Muscle of leg (tissue), 11 donors: ENCODE measurements around the gene PBRM1. TPM values are rescaled to one million over a fixed set of nuclear protein-coding genes. Genes with fewer than 3 reads are reported as not detected.

ENCODE experiments used
- DNase-seq: peaks from one replicate; pipeline ENCODE4 v3.0.0; 2013
- H3K27ac ChIP-seq: one replicate; pipeline ENCODE4 v1.5.1; 2013; ENCODE audit warnings: mild to moderate bottlenecking, low read length, control low read depth
- H3K27me3 ChIP-seq: one replicate; pipeline ENCODE4 v1.6.1; 2013; ENCODE audit warnings: low read length; ENCODE audit not compliant: control insufficient read depth, insufficient read depth
- H3K36me3 ChIP-seq: one replicate; pipeline ENCODE4 v1.6.1; 2013; ENCODE audit warnings: low read length; ENCODE audit not compliant: control insufficient read depth, insufficient read depth
- H3K4me1 ChIP-seq: one replicate; pipeline ENCODE4 v1.6.1; 2013; ENCODE audit warnings: low read length; ENCODE audit not compliant: control insufficient read depth, insufficient read depth
- H3K4me3 ChIP-seq: one replicate; pipeline ENCODE4 v1.5.1; 2013; ENCODE audit warnings: low read length, control low read depth
- H3K9me3 ChIP-seq: replicated peaks from 2 replicates; pipeline ENCODE4 v1.6.1; 2013; ENCODE audit warnings: low read depth, low read length; ENCODE audit not compliant: control insufficient read depth
- WGBS: methylation state at CpG from one replicate; pipeline ENCODE4 v1.1.5; 2013; ENCODE audit warnings: missing lambda C conversion rate; ENCODE audit not compliant: insufficient coverage; 5-methylcytosine and 5-hydroxymethylcytosine counted together
- polyA plus RNA-seq, 8 donors: library from polyadenylated mRNA; unstranded; fragments of 120-200 nt; gene quantifications; one replicate each; pipeline versions ENCODE4 v1.2.1 to v1.2.3, GENCODE V29; 2013; ENCODE audit warnings: inconsistent platforms in 1 of 8, low replicate concordance in 1 of 8; ENCODE audit not compliant: insufficient read length in 8 of 8, insufficient read depth in 1 of 8
- total RNA-seq: library from RNA; stranded (reverse); fragments of 120-200 nt; gene quantifications from one replicate; pipeline ENCODE4 v1.2.4, GENCODE V29; 2013

PBRM1 gene
- total and polyA plus RNA-seq, 9 donors = 26.1 to 53.1 (median 47.3) TPM

GRCh38 chr3:52501046-52501445 is 184.7 kb downstream of the PBRM1 start:
- Histone ChIP-seq H3K9me3 (no peaks in the 10 kb centered on the region), H3K27ac (no peak overlapping the region), H3K4me1 (no peaks in the 10 kb centered on the region), H3K27me3 (no peaks in the 10 kb centered on the region), H3K36me3 (no peaks in the 10 kb centered on the region), H3K4me3 (no peak overlapping the region)
- no peak for DNase-seq
- 70% methylated on average over 11 of the region's 11 CpGs for WGBS

GRCh38 chr3:52498137-52499054 is 187.3 kb downstream of the PBRM1 start:
- H3K36me3 ChIP-seq = peaks cover 3% of the 10 kb centered on the region
- H3K27ac ChIP-seq = no peak overlapping the region
- H3K9me3 ChIP-seq = no peaks in the 10 kb centered on the region
- H3K4me3 ChIP-seq = no peak overlapping the region
- H3K4me1 ChIP-seq = peaks cover 13% of the 10 kb centered on the region
- WGBS = 53% methylated on average over 19 of the region's 24 CpGs
- H3K27me3 ChIP-seq = no peaks in the 10 kb centered on the region
- peak; percentile 81 for DNase-seq

- peaks cover 25% of the 10 kb centered on the region for H3K4me1 ChIP-seq
- H3K4me3 ChIP-seq = peak overlapping the region; percentile 38
- H3K27me3 ChIP-seq = no peaks in the 10 kb centered on the region
- 53% methylated on average over 11 of the region's 16 CpGs for WGBS
- no peak for DNase-seq
- no peak overlapping the region for H3K27ac ChIP-seq
- H3K9me3 ChIP-seq = no peaks in the 10 kb centered on the region
- peaks cover 26% of the 10 kb centered on the region for H3K36me3 ChIP-seq
These were observed 189.7 kb downstream of the PBRM1 start for GRCh38 chr3:52495777-52496602.

Other genes with a start within 250 kb of the PBRM1 start
- gene SEMA3G, start 240.8 kb downstream of the PBRM1 start, total RNA-seq = 10.8 TPM
- 10 to 100 TPM; 11.0 to 20.3 (median 16.3) TPM for gene SEMA3G, start 240.8 kb downstream of the PBRM1 start, polyA plus RNA-seq
- 608 TPM for gene TNNC1, start 231.9 kb downstream of the PBRM1 start, total RNA-seq
- gene TNNC1, start 231.9 kb downstream of the PBRM1 start, polyA plus RNA-seq = 1,000 to 10,000 TPM in 2 of 8 donors, 100 to 1,000 TPM in 6; 521 to 1,724 (median 629) TPM
- gene NISCH, start 230.3 kb downstream of the PBRM1 start, total RNA-seq = 47.2 TPM
- 10 to 100 TPM; 53.9 to 91.9 (median 68.9) TPM for gene NISCH, start 230.3 kb downstream of the PBRM1 start, polyA plus RNA-seq
- 58.4 TPM for gene STAB1, start 190.6 kb downstream of the PBRM1 start, total RNA-seq
- gene STAB1, start 190.6 kb downstream of the PBRM1 start, polyA plus RNA-seq = 10 to 100 TPM; 39.4 to 60.5 (median 50.4) TPM
- 52.0 TPM for gene NT5DC2, start 152.1 kb downstream of the PBRM1 start, total RNA-seq
- gene NT5DC2, start 152.1 kb downstream of the PBRM1 start, polyA plus RNA-seq = 100 to 1,000 TPM in 5 of 8 donors, 10 to 100 TPM in 3; 77.8 to 134 (median 103) TPM
- 15.7 TPM for gene UQCC5, start 149.3 kb downstream of the PBRM1 start, total RNA-seq
- 10 to 100 TPM; 10.3 to 14.5 (median 11.9) TPM for gene UQCC5, start 149.3 kb downstream of the PBRM1 start, polyA plus RNA-seq
- gene GNL3, start 119 bp upstream of the PBRM1 start, total RNA-seq = 88.7 TPM
- gene GNL3, start 119 bp upstream of the PBRM1 start, polyA plus RNA-seq = 100 to 1,000 TPM in 1 of 8 donors, 10 to 100 TPM in 7; 72.8 to 103 (median 86.7) TPM
- gene GLT8D1, start 19.9 kb upstream of the PBRM1 start, total RNA-seq = 87.7 TPM
- gene GLT8D1, start 19.9 kb upstream of the PBRM1 start, polyA plus RNA-seq = 100 to 1,000 TPM in 1 of 8 donors, 10 to 100 TPM in 7; 63.7 to 101 (median 79.0) TPM
- 45.4 TPM for gene SPCS1, start 20.2 kb upstream of the PBRM1 start, total RNA-seq
- 10 to 100 TPM; 84.4 to 97.1 (median 87.3) TPM for gene SPCS1, start 20.2 kb upstream of the PBRM1 start, polyA plus RNA-seq
- gene NEK4, start 85.0 kb upstream of the PBRM1 start, total RNA-seq = 14.9 TPM
- 10 to 100 TPM in 5 of 8 donors, 1 to 10 TPM in 3; 8.4 to 14.2 (median 10.3) TPM for gene NEK4, start 85.0 kb upstream of the PBRM1 start, polyA plus RNA-seq
- gene ITIH1, start 91.7 kb upstream of the PBRM1 start, total RNA-seq = 0.22 TPM
- 1 to 10 TPM in 2 of 8 donors, not detected in 6; 1.5 to 3.3 TPM for gene ITIH1, start 91.7 kb upstream of the PBRM1 start, polyA plus RNA-seq
- gene ITIH3, start 108.9 kb upstream of the PBRM1 start, total RNA-seq = 0.84 TPM
- gene ITIH3, start 108.9 kb upstream of the PBRM1 start, polyA plus RNA-seq = 1 to 10 TPM in 6 of 8 donors, under 1 TPM in 2; 0.35 to 2.9 (median 1.4) TPM
- 17.7 TPM for gene ITIH4, start 144.8 kb upstream of the PBRM1 start, total RNA-seq
- 10 to 100 TPM in 7 of 8 donors, 1 to 10 TPM in 1; 7.9 to 37.5 (median 22.3) TPM for gene ITIH4, start 144.8 kb upstream of the PBRM1 start, polyA plus RNA-seq
- 165 TPM for gene MUSTN1, start 149.1 kb upstream of the PBRM1 start, total RNA-seq
- gene MUSTN1, start 149.1 kb upstream of the PBRM1 start, polyA plus RNA-seq = 100 to 1,000 TPM in 6 of 8 donors, 10 to 100 TPM in 2; 93.5 to 168 (median 116) TPM
- gene STIMATE, start 211.6 kb upstream of the PBRM1 start, total RNA-seq = 6.0 TPM
- gene STIMATE, start 211.6 kb upstream of the PBRM1 start, polyA plus RNA-seq = 1 to 10 TPM; 6.4 to 10.0 (median 8.0) TPM